Neural progenitor cell (in vitro differentiated cells): ENCODE results near the gene ARTN.

Source experiments
- CTCF ChIP-seq: fragments of 200-600 bp; sonication (generic); IDR thresholded peaks from 2 replicates; pipeline ENCODE4 v1.5.1; 2017; ENCODE audit warnings: antibody characterized with exemption, mild to moderate bottlenecking
- EZH2phosphoT487 ChIP-seq: fragments of 200-600 bp; sonication (generic); IDR thresholded peaks from 2 replicates; pipeline ENCODE4 v1.6.1; 2017; ENCODE audit warnings: antibody characterized with exemption

GRCh38 chr1:43962324-43962723 lies 28.7 kb downstream of the ARTN start:
- TF ChIP-seq EZH2phosphoT487 (no peak), CTCF (no peak)
